HepG2 (cell line): Measurements from ENCODE around the gene SCRN3. TPM values are rescaled to one million over a fixed set of nuclear protein-coding genes. Genes with fewer than 3 reads are reported as not detected.
A peak's percentile ranks its signal among the peaks of the same experiment; 100 is the strongest.

Experiments
- AKNA ChIP-seq: sonication (generic); formaldehyde crosslinking; IDR thresholded peaks from 2 replicates; pipeline ENCODE4 v1.4.0; 2020; ENCODE audit warnings: missing genetic modification reagents, borderline replicate concordance
- DMTF1 ChIP-seq: sonication (generic); formaldehyde crosslinking; IDR thresholded peaks from 2 replicates; pipeline ENCODE4 v1.4.0; 2020; ENCODE audit warnings: mild to moderate bottlenecking, missing genetic modification reagents
- FOXK1 ChIP-seq: sonication (generic); formaldehyde crosslinking; IDR thresholded peaks from 2 replicates; pipeline ENCODE4 v1.4.0; 2020; ENCODE audit warnings: low read depth, missing genetic modification reagents, borderline replicate concordance
- MAF1 ChIP-seq: sonication (generic); formaldehyde crosslinking; IDR thresholded peaks from 2 replicates; pipeline ENCODE4 v1.5.0; 2020; ENCODE audit warnings: missing genetic modification reagents, borderline replicate concordance
- MED8 ChIP-seq: sonication (generic); formaldehyde crosslinking; IDR thresholded peaks from 2 replicates; pipeline ENCODE4 v1.8.1; 2023; ENCODE audit warnings: mild to moderate bottlenecking, missing genetic modification reagents; ENCODE audit not compliant: insufficient replicate concordance
- MYNN ChIP-seq: sonication (generic); formaldehyde crosslinking; IDR thresholded peaks from 2 replicates; pipeline ENCODE4 v1.4.0; 2020; ENCODE audit warnings: mild to moderate bottlenecking, low read depth, missing genetic modification reagents
- SNAPC5 ChIP-seq: sonication (generic); formaldehyde crosslinking; IDR thresholded peaks from 2 replicates; pipeline ENCODE4 v1.8.1; 2023; ENCODE audit warnings: mild to moderate bottlenecking, missing genetic modification reagents, borderline replicate concordance
- TBP ChIP-seq: sonication (generic); formaldehyde crosslinking; IDR thresholded peaks from 2 replicates; pipeline ENCODE4 v1.5.0; 2020; ENCODE audit warnings: missing genetic modification reagents
- TBX2 ChIP-seq: sonication (generic); formaldehyde crosslinking; IDR thresholded peaks from 2 replicates; pipeline ENCODE4 v1.5.0; 2020; ENCODE audit warnings: missing genetic modification reagents, mild to moderate bottlenecking, borderline replicate concordance
- U2AF2 ChIP-seq: fragments of 200-400 bp; formaldehyde crosslinking; IDR thresholded peaks from 2 replicates; pipeline ENCODE4 v1.6.1; 2017; ENCODE audit warnings: low read depth, mild to moderate bottlenecking, low read length
- ZFAT ChIP-seq: sonication (generic); formaldehyde crosslinking; conservative IDR thresholded peaks from 2 replicates; pipeline ENCODE4 v1.8.1; 2023; ENCODE audit warnings: missing genetic modification reagents, inconsistent platforms
- ZFX ChIP-seq: sonication (generic); formaldehyde crosslinking; IDR thresholded peaks from 2 replicates; pipeline ENCODE4 v1.4.0; 2020; ENCODE audit warnings: mild to moderate bottlenecking, low read depth, missing genetic modification reagents, moderate library complexity
- ZNF264 ChIP-seq: sonication (generic); formaldehyde crosslinking; IDR thresholded peaks from 2 replicates; pipeline ENCODE4 v1.4.0; 2020; ENCODE audit warnings: missing genetic modification reagents
- ZNF451 ChIP-seq: sonication (generic); formaldehyde crosslinking; IDR thresholded peaks from 2 replicates; pipeline ENCODE4 v1.5.0; 2020; ENCODE audit warnings: mild to moderate bottlenecking, missing genetic modification reagents
- ZNF512 ChIP-seq: sonication (generic); formaldehyde crosslinking; IDR thresholded peaks from 2 replicates; pipeline ENCODE4 v1.4.0; 2020; ENCODE audit warnings: mild to moderate bottlenecking, missing genetic modification reagents
- ZNF570 ChIP-seq: sonication (generic); formaldehyde crosslinking; IDR thresholded peaks from 2 replicates; pipeline ENCODE4 v1.4.0; 2020; ENCODE audit warnings: mild to moderate bottlenecking, missing genetic modification reagents, borderline replicate concordance
- ZNF607 ChIP-seq: sonication (generic); formaldehyde crosslinking; IDR thresholded peaks from 2 replicates; pipeline ENCODE4 v1.5.1; 2020; ENCODE audit warnings: missing genetic modification reagents, mild to moderate bottlenecking, borderline replicate concordance
- ZNF724P ChIP-seq: sonication (generic); formaldehyde crosslinking; IDR thresholded peaks from 2 replicates; pipeline ENCODE4 v1.8.0; 2022; ENCODE audit warnings: missing genetic modification reagents, borderline replicate concordance
- ZNF740 ChIP-seq: sonication (generic); formaldehyde crosslinking; IDR thresholded peaks from 2 replicates; pipeline ENCODE4 v1.4.0; 2020; ENCODE audit warnings: missing genetic modification reagents
- polyA plus RNA-seq, 8 experiments: library from polyadenylated mRNA; depleted of rRNA in 3 of 8; stranded (reverse) in 7 of 8; unstranded in 1 of 8; fragments of >200 nt; fragmentation: Illumina TruSeq in 4 of 8; extraction: Trizol in 4 of 8; gene quantifications; 2 replicates each; pipeline versions ENCODE4 v1.2.1 to v1.2.3, GENCODE V29; 2011 to 2016; ENCODE audit warnings: low read depth in 4 of 8, missing spikeins in 1 of 8, mixed read lengths in 1 of 8; ENCODE audit not compliant: insufficient read depth in 1 of 8
- total RNA-seq, 5 experiments: library from RNA; depleted of rRNA; stranded (reverse); fragments of >200 nt; fragmentation: Illumina TruSeq; extraction: Trizol; gene quantifications; 2 replicates each; pipeline ENCODE4 v1.2.3, GENCODE V29; 2016; ENCODE audit warnings: low read depth in 1 of 5

The SCRN3 gene
- total and polyA plus RNA-seq, 2 of the 13 experiments (the other 11 are each of a cell fraction or from before 2014, with no cell fraction given), result 6.6 to 11.3 TPM

GRCh38 chr2:174395284-174395968 lies at the start of gene SCRN3 (continued):
- TF ChIP-seq MYNN (CRISPR knock-in tag) (0 out of 2 replicates have a peak, but pooled peaks have one; percentile 52), ZNF512 (CRISPR knock-in tag) (no peak), ZNF740 (CRISPR knock-in tag) (no peak), ZFX (peak; percentile 95), ZNF451 (no peak; the same call in 1 of the 2 replicates), DMTF1 (CRISPR knock-in tag) (no peak), TBP (CRISPR knock-in tag) (no peak), ZFAT (CRISPR knock-in tag) (no peak), SNAPC5 (CRISPR knock-in tag) (no peak), ZNF607 (CRISPR knock-in tag) (peak; percentile 72; the same call in 1 of the 2 replicates), MAF1 (0 out of 2 replicates have a peak, but pooled peaks have one; percentile 13), ZNF724P (CRISPR knock-in tag) (no peak), TBX2 (CRISPR knock-in tag) (peak; percentile 95), MED8 (CRISPR knock-in tag) (no peak), U2AF2 (no peak), AKNA (CRISPR knock-in tag) (0 out of 2 replicates have a peak, but pooled peaks have one; percentile 36), ZNF570 (CRISPR knock-in tag) (no peak), FOXK1 (CRISPR knock-in tag) (peak; percentile 100), ZNF264 (CRISPR knock-in tag) (peak; percentile 61)
